ENCODE data around the gene CLEC18C.
"Not testable (repeated sequence)": the region's sequence is repeated elsewhere in the genome, so short reads cannot be mapped to it uniquely, and the experiment has no call there.

CLEC18C gene

GRCh38 chr16:70159355-70160348 is 13.9 kb upstream of the CLEC18C start:
- DNase-seq: no peak

GRCh38 chr16:70160388-70160787 is 13.2 kb upstream of the CLEC18C start:
- DNase-seq: no peak

- DNase-seq: no peak
Measured at GRCh38 chr16:70160821-70161220, 12.8 kb upstream of the CLEC18C start.

- no peak for DNase-seq
Measured at GRCh38 chr16:70161350-70161749, 12.2 kb upstream of the CLEC18C start.

GRCh38 chr16:70162041-70162451 is 11.5 kb upstream of the CLEC18C start:
- DNase-seq: no peak

GRCh38 chr16:70163596-70163995 is 10.0 kb upstream of the CLEC18C start:
- no peak for DNase-seq

GRCh38 chr16:70166688-70167087 is 6.9 kb upstream of the CLEC18C start:
- DNase-seq: not testable (repeated sequence)

GRCh38 chr16:70173916-70174315 is 329 bp downstream of the CLEC18C start:
- DNase-seq: not testable (repeated sequence)

- DNase-seq: not testable (repeated sequence)
Measured at GRCh38 chr16:70174387-70174932, 873 bp downstream of the CLEC18C start.

- not testable (repeated sequence) for DNase-seq
Measured at GRCh38 chr16:70187858-70188607, 14.4 kb downstream of the CLEC18C start.

GRCh38 chr16:70188608-70188915 is 15.0 kb downstream of the CLEC18C start:
- DNase-seq: not testable (repeated sequence)

- not testable (repeated sequence) for DNase-seq
Measured at GRCh38 chr16:70190574-70190973, 17.0 kb downstream of the CLEC18C start.

GRCh38 chr16:70196683-70197300 is 23.2 kb downstream of the CLEC18C start:
- DNase-seq: not testable (repeated sequence)

- DNase-seq: not testable (repeated sequence)
Measured at GRCh38 chr16:70197611-70198010, 24.0 kb downstream of the CLEC18C start.

- not testable (repeated sequence) for DNase-seq
Measured at GRCh38 chr16:70198230-70198629, 24.6 kb downstream of the CLEC18C start.

GRCh38 chr16:70198666-70199065 is 25.1 kb downstream of the CLEC18C start:
- not testable (repeated sequence) for DNase-seq

- DNase-seq: not testable (repeated sequence)
Measured at GRCh38 chr16:70199170-70199569, 25.6 kb downstream of the CLEC18C start.

- DNase-seq: not testable (repeated sequence)
Measured at GRCh38 chr16:70200063-70200462, 26.5 kb downstream of the CLEC18C start.

- DNase-seq: not testable (repeated sequence)
Measured at GRCh38 chr16:70203508-70203907, 29.9 kb downstream of the CLEC18C start.

- not testable (repeated sequence) for DNase-seq
Measured at GRCh38 chr16:70204010-70204409, 30.4 kb downstream of the CLEC18C start.

GRCh38 chr16:70204668-70205405 is 31.2 kb downstream of the CLEC18C start:
- not testable (repeated sequence) for DNase-seq

GRCh38 chr16:70206382-70206781 is 32.8 kb downstream of the CLEC18C start:
- DNase-seq: not testable (repeated sequence)
